ENCODE results near the gene UGGT1.

- TF ChIP-seq CTCF (conservative IDR thresholded peaks at IDR 0.05; ENCODE audit: low read depth, low read length) (no peak), EZH2 (IDR thresholded peaks at IDR 0.05; ENCODE audit: borderline replicate concordance, low read depth, low read length, poor library complexity, severe bottlenecking) (no peak)
Measured at GRCh38 chr2:128185576-128185975, 94.6 kb downstream of the UGGT1 start.
